ENCODE measurements around the gene ASCL5. TPM values are rescaled to one million over a fixed set of nuclear protein-coding genes. Genes with fewer than 3 reads are reported as not detected.

Gene ASCL5
- total RNA-seq, 2 donors from 2014 or later, result 1.2 to 1.8 TPM

- TF ChIP-seq CTCF (conservative IDR thresholded peaks at IDR 0.05), result no peak
- H3K4me3 ChIP-seq (ENCODE audit: low read length), result no peak overlapping the region
- H3K4me1 ChIP-seq (ENCODE audit: control insufficient read depth, insufficient read depth, low read length), result no peaks in the 10 kb centered on the region
- H3K27ac ChIP-seq (ENCODE audit: low read depth, low read length), result no peak overlapping the region
- no peak for DNase-seq
- Mint-ChIP-seq H3K4me3 (no peak overlapping the region), H3K4me1 (no peaks in the 10 kb centered on the region), H3K9me3 (no peaks in the 10 kb centered on the region), H3K27ac (no peak overlapping the region), H3K36me3 (ENCODE audit: low read depth) (no peaks in the 10 kb centered on the region), H3K27me3 (ENCODE audit: insufficient read depth) (peaks cover 3% of the 10 kb centered on the region)
- H3K9ac ChIP-seq (ENCODE audit: extremely low read depth, low read length, poor library complexity, severe bottlenecking), result no peak overlapping the region
- H3K36me3 ChIP-seq (ENCODE audit: control insufficient read depth, insufficient read depth, low read length), result no peaks in the 10 kb centered on the region
- no peaks in the 10 kb centered on the region for H3K27me3 ChIP-seq (ENCODE audit: control insufficient read depth, insufficient read depth, low read length, poor library complexity, severe bottlenecking)
- WGBS, 2 experiments (ENCODE audit: insufficient coverage in 1 of 2, insufficient read length in 1 of 2), result 83 to 91% methylated on average over 2 of the region's 2 CpGs
- H3K9me3 ChIP-seq (ENCODE audit: control insufficient read depth, low read length), result no peaks in the 10 kb centered on the region
These were observed 31.4 kb downstream of the ASCL5 start for GRCh38 chr1:201095581-201095980.

- H3K4me1 ChIP-seq (ENCODE audit: control insufficient read depth, insufficient read depth, low read length), result no peaks in the 10 kb centered on the region
- no peaks in the 10 kb centered on the region for H3K27me3 ChIP-seq (ENCODE audit: control insufficient read depth, insufficient read depth, low read length, poor library complexity, severe bottlenecking)
- no peaks in the 10 kb centered on the region for H3K9me3 ChIP-seq (ENCODE audit: control insufficient read depth, low read length)
- no peaks in the 10 kb centered on the region for H3K36me3 ChIP-seq (ENCODE audit: control insufficient read depth, insufficient read depth, low read length)
- DNase-seq, result no peak
- no peak overlapping the region for H3K9ac ChIP-seq (ENCODE audit: extremely low read depth, low read length, poor library complexity, severe bottlenecking)
- TF ChIP-seq CTCF (conservative IDR thresholded peaks at IDR 0.05), result no peak
- Mint-ChIP-seq H3K4me1 (no peaks in the 10 kb centered on the region), H3K27me3 (ENCODE audit: insufficient read depth) (peaks cover 3% of the 10 kb centered on the region), H3K27ac (no peak overlapping the region), H3K4me3 (no peak overlapping the region), H3K9me3 (no peaks in the 10 kb centered on the region), H3K36me3 (ENCODE audit: low read depth) (no peaks in the 10 kb centered on the region)
- H3K4me3 ChIP-seq (ENCODE audit: low read length), result no peak overlapping the region
- no peak overlapping the region for H3K27ac ChIP-seq (ENCODE audit: low read depth, low read length)
- WGBS, 2 experiments (ENCODE audit: insufficient coverage in 1 of 2, insufficient read length in 1 of 2), result 99% methylated on average over 3 of the region's 4 CpGs; no CpG with 5 or more reads in 1 of the 2 experiments
These were observed 32.2 kb downstream of the ASCL5 start for GRCh38 chr1:201094832-201095231.

- DNase-seq, result no peak
- H3K4me3 ChIP-seq (ENCODE audit: low read length), result no peak overlapping the region
- H3K27me3 ChIP-seq (ENCODE audit: control insufficient read depth, insufficient read depth, low read length, poor library complexity, severe bottlenecking), result no peaks in the 10 kb centered on the region
- H3K4me1 Mint-ChIP-seq, result no peaks in the 10 kb centered on the region
- H3K4me1 ChIP-seq (ENCODE audit: control insufficient read depth, insufficient read depth, low read length), result no peaks in the 10 kb centered on the region
- no peaks in the 10 kb centered on the region for H3K36me3 Mint-ChIP-seq (ENCODE audit: low read depth)
- no peak overlapping the region for H3K9ac ChIP-seq (ENCODE audit: extremely low read depth, low read length, poor library complexity, severe bottlenecking)
- H3K27ac ChIP-seq (ENCODE audit: low read depth, low read length), result no peak overlapping the region
- WGBS, 2 experiments (ENCODE audit: insufficient coverage in 1 of 2, insufficient read length in 1 of 2), result 76 to 79% methylated on average over 6 to 7 of the region's 7 CpGs
- no peak overlapping the region for H3K4me3 Mint-ChIP-seq
- no peaks in the 10 kb centered on the region for H3K9me3 Mint-ChIP-seq
- H3K27me3 Mint-ChIP-seq (ENCODE audit: insufficient read depth), result peaks cover 3% of the 10 kb centered on the region
- no peak overlapping the region for H3K27ac Mint-ChIP-seq
- H3K9me3 ChIP-seq (ENCODE audit: control insufficient read depth, low read length), result no peaks in the 10 kb centered on the region
- TF ChIP-seq CTCF (conservative IDR thresholded peaks at IDR 0.05), result no peak
- H3K36me3 ChIP-seq (ENCODE audit: control insufficient read depth, insufficient read depth, low read length), result no peaks in the 10 kb centered on the region
These were observed 33.0 kb downstream of the ASCL5 start for GRCh38 chr1:201093962-201094361.
